H1 (cell line): ENCODE data around the gene VEGFC. TPM values are rescaled to one million over a fixed set of nuclear protein-coding genes. Genes with fewer than 3 reads are reported as not detected.

Experiments used
- CTCF ChIA-PET: fragments of 300-600 bp; sonication (Branson Sonifier 250); formaldehyde crosslinking; loops from one replicate; lab custom pipeline; 2021; ENCODE audit not compliant: partially characterized antibody; lab: Charles Lee
- POLR2A ChIA-PET: fragments of 300-600 bp; sonication (Branson Sonifier 250); formaldehyde crosslinking; loops from one replicate; lab custom pipeline; 2021; ENCODE audit warnings: inconsistent platforms; ENCODE audit not compliant: partially characterized antibody; lab: Charles Lee
- DNase-seq, 2 experiments: peaks; one replicate each; pipeline versions ENCODE4 v3.0.0 to v3.0.0-alpha.2; 2010 to 2022; ENCODE audit warnings: low spot score in 2 of 2, low read depth in 1 of 2, mixed read lengths in 1 of 2
- FAIRE-seq: peaks from 2 replicates; lab custom pipeline; 2011; peaks lifted over from hg19 to GRCh38; lab: Jason Lieb, UNC
- H2AFZ ChIP-seq: 2 replicates; pipeline ENCODE4 v1.8.1; 2012; ENCODE audit warnings: low read length, inconsistent platforms
- H2AK5ac ChIP-seq: 2 replicates; pipeline ENCODE4 v1.6.1; 2013; ENCODE audit warnings: low read depth, low read length
- H2BK120ac ChIP-seq: replicated peaks from 2 replicates; pipeline ENCODE3; 2013; ENCODE audit warnings: low read depth, low read length, inconsistent platforms
- H2BK12ac ChIP-seq: 2 replicates; pipeline ENCODE4 v1.6.1; 2013; ENCODE audit warnings: low read depth, low read length
- H2BK15ac ChIP-seq: 2 replicates; pipeline ENCODE4 v1.6.1; 2013; ENCODE audit warnings: low read length
- H2BK20ac ChIP-seq: 2 replicates; pipeline ENCODE4 v1.6.1; 2013; ENCODE audit warnings: low read length
- H2BK5ac ChIP-seq: 2 replicates; pipeline ENCODE4 v1.6.1; 2013; ENCODE audit warnings: low read depth, low read length
- H3K14ac ChIP-seq: 2 replicates; pipeline ENCODE4 v1.6.1; 2013; ENCODE audit warnings: inconsistent platforms; ENCODE audit not compliant: insufficient read length
- H3K18ac ChIP-seq: 2 replicates; pipeline ENCODE4 v1.6.1; 2013; ENCODE audit warnings: low read length; ENCODE audit errors: extremely low read depth
- H3K23ac ChIP-seq: 2 replicates; pipeline ENCODE4 v1.6.1; 2013; ENCODE audit warnings: inconsistent platforms; ENCODE audit not compliant: insufficient read length
- H3K23me2 ChIP-seq: 2 replicates; pipeline ENCODE4 v1.6.1; 2013; ENCODE audit warnings: low read depth, low read length
- H3K27ac ChIP-seq: 2 replicates; pipeline ENCODE4 v1.6.1; 2011; ENCODE audit warnings: low read depth, low read length, inconsistent platforms
- H3K27me3 ChIP-seq, 4 experiments: replicated peaks in 1 of 4; 1 replicate in 1 of 4; 2 replicates in 3 of 4; pipeline versions ENCODE4 v1.6.1 to v1.8.1; 2011 to 2013; ENCODE audit warnings: low read length in 3 of 4, mild to moderate bottlenecking in 3 of 4, inconsistent platforms in 2 of 4, mixed read lengths in 2 of 4, moderate library complexity in 1 of 4; ENCODE audit not compliant: control insufficient read depth in 3 of 4, insufficient read depth in 3 of 4; ENCODE audit errors: extremely low read depth in 1 of 4
- H3K36me3 ChIP-seq, 4 experiments: 2 replicates each; pipeline versions ENCODE4 v1.6.1 to v1.8.1; 2011 to 2013; ENCODE audit warnings: mild to moderate bottlenecking in 4 of 4, low read length in 3 of 4, moderate library complexity in 2 of 4, control low read depth in 1 of 4, inconsistent platforms in 1 of 4; ENCODE audit not compliant: insufficient read depth in 4 of 4, control insufficient read depth in 2 of 4
- H3K4ac ChIP-seq: replicated peaks from 2 replicates; pipeline ENCODE3; 2013; ENCODE audit warnings: low read length, low read depth, mixed read lengths, inconsistent platforms; ENCODE audit not compliant: insufficient read length
- H3K4me1 ChIP-seq, 4 experiments: replicated peaks in 1 of 4; 1 replicate in 1 of 4; 2 replicates in 3 of 4; pipeline versions ENCODE4 v1.6.1 to v1.8.1; 2011 to 2013; ENCODE audit warnings: low read length in 3 of 4, inconsistent platforms in 2 of 4, mixed read lengths in 1 of 4; ENCODE audit not compliant: insufficient read depth in 4 of 4, control insufficient read depth in 3 of 4
- H3K4me2 ChIP-seq, 2 experiments: 2 replicates each; pipeline versions ENCODE4 v1.6.1 to v1.8.1; 2011 to 2013; ENCODE audit warnings: low read depth in 2 of 2, low read length in 2 of 2, control low read depth in 1 of 2, inconsistent platforms in 1 of 2, mild to moderate bottlenecking in 1 of 2; ENCODE audit not compliant: insufficient read depth in 1 of 2
- H3K4me3 ChIP-seq, 4 experiments: fragments of 200-600, 300-600 bp in 1 of 4; sonication (generic), shearing (Covaris generic), sonication (Bioruptor Twin) in 1 of 4; 2 replicates each; pipeline versions ENCODE4 v1.5.1 to v1.8.1; 2011 to 2016; ENCODE audit warnings: low read length in 4 of 4, low read depth in 3 of 4, control low read depth in 2 of 4, inconsistent platforms in 2 of 4, mild to moderate bottlenecking in 2 of 4, mixed read lengths in 1 of 4, moderate library complexity in 1 of 4; ENCODE audit not compliant: insufficient read depth in 2 of 4; ENCODE audit errors: extremely low read depth in 1 of 4
- H3K56ac ChIP-seq: replicated peaks from 2 replicates; pipeline ENCODE3; 2013; ENCODE audit warnings: low read depth, mild to moderate bottlenecking, mixed read lengths, low read length, inconsistent platforms; ENCODE audit not compliant: insufficient read length
- H3K79me1 ChIP-seq: 2 replicates; pipeline ENCODE4 v1.6.1; 2013; ENCODE audit warnings: low read depth, low read length, control low read depth
- H3K79me2 ChIP-seq, 2 experiments: 2 replicates each; pipeline versions ENCODE4 v1.6.1 to v1.8.1; 2012 to 2013; ENCODE audit warnings: low read length in 2 of 2, mild to moderate bottlenecking in 2 of 2, inconsistent platforms in 1 of 2; ENCODE audit not compliant: insufficient read depth in 2 of 2, control insufficient read depth in 1 of 2
- H3K9ac ChIP-seq, 4 experiments: replicated peaks in 1 of 4; 1 replicate in 1 of 4; 2 replicates in 3 of 4; pipeline versions ENCODE4 v1.6.1 to v1.8.1; 2011 to 2013; ENCODE audit warnings: low read depth in 3 of 4, low read length in 3 of 4, control low read depth in 2 of 4, mild to moderate bottlenecking in 2 of 4, moderate library complexity in 2 of 4, inconsistent platforms in 1 of 4; ENCODE audit errors: extremely low read depth in 1 of 4
- H3K9me3 ChIP-seq, 2 experiments: 2 replicates each; pipeline versions ENCODE4 v1.6.1 to v1.8.1; 2012 to 2013; ENCODE audit warnings: mild to moderate bottlenecking in 2 of 2, moderate library complexity in 2 of 2, control low read depth in 1 of 2, inconsistent platforms in 1 of 2, low read depth in 1 of 2, low read length in 1 of 2, mixed read lengths in 1 of 2; ENCODE audit not compliant: insufficient read depth in 2 of 2
- H4K20me1 ChIP-seq, 2 experiments: replicated peaks in 1 of 2; 2 replicates each; pipeline versions ENCODE3 to v1.8.1; 2011 to 2013; ENCODE audit warnings: inconsistent platforms in 2 of 2, low read length in 2 of 2, mild to moderate bottlenecking in 1 of 2; ENCODE audit not compliant: insufficient read depth in 2 of 2, control insufficient read depth in 1 of 2
- H4K5ac ChIP-seq: 2 replicates; pipeline ENCODE4 v1.6.1; 2013; ENCODE audit warnings: low read length, low read depth, mixed read lengths, inconsistent platforms; ENCODE audit not compliant: insufficient read length
- H4K8ac ChIP-seq: 2 replicates; pipeline ENCODE4 v1.8.0; 2013; ENCODE audit warnings: mild to moderate bottlenecking, moderate library complexity, low read length, inconsistent platforms; ENCODE audit not compliant: insufficient read depth; ENCODE audit errors: extremely low read depth
- H4K91ac ChIP-seq: replicated peaks from 2 replicates; pipeline ENCODE3; 2013; ENCODE audit warnings: low read length, mixed read lengths, inconsistent platforms; ENCODE audit not compliant: insufficient read length
- BACH1 ChIP-seq: IDR thresholded peaks from 2 replicates; pipeline ENCODE4 v1.6.1; 2012; ENCODE audit warnings: low read length, improper control_type of control experiment
- BCL11A ChIP-seq, 2 experiments: IDR thresholded peaks; one replicate each; pipeline ENCODE4 v1.6.1; 2011; ENCODE audit warnings: low read depth in 2 of 2, low read length in 2 of 2, mild to moderate bottlenecking in 2 of 2
- CHD2 ChIP-seq: IDR thresholded peaks from 2 replicates; pipeline ENCODE4 v1.6.1; 2012; ENCODE audit warnings: low read length, improper control_type of control experiment
- POLR2A ChIP-seq, 2 experiments: IDR thresholded peaks; 1 replicate in 1 of 2; 2 replicates in 1 of 2; pipeline ENCODE4 v1.6.1; 2011; ENCODE audit warnings: low read depth in 2 of 2, low read length in 2 of 2, mild to moderate bottlenecking in 2 of 2; ENCODE audit errors: control extremely low read depth in 1 of 2
- POLR2AphosphoS5 ChIP-seq: IDR thresholded peaks from 2 replicates; pipeline ENCODE4 v1.6.1; 2011; ENCODE audit warnings: low read depth, low read length
- RFX5 ChIP-seq: IDR thresholded peaks from 2 replicates; pipeline ENCODE4 v1.6.1; 2011; ENCODE audit warnings: low read depth, low read length, improper control_type of control experiment, borderline replicate concordance
- SIRT6 ChIP-seq: IDR thresholded peaks from one replicate; pipeline ENCODE4 v1.7.1; 2012; ENCODE audit warnings: low read length, inconsistent platforms
- SP1 ChIP-seq: IDR thresholded peaks from 2 replicates; pipeline ENCODE4 v1.6.1; 2011; ENCODE audit warnings: low read depth, low read length
- SP4 ChIP-seq: IDR thresholded peaks from 2 replicates; pipeline ENCODE4 v1.6.1; 2012; ENCODE audit warnings: low read length, inconsistent platforms
- TEAD4 ChIP-seq: IDR thresholded peaks from 2 replicates; pipeline ENCODE4 v1.6.1; 2012; ENCODE audit warnings: low read depth, low read length, inconsistent platforms, mixed read lengths
- ZNF274 ChIP-seq: IDR thresholded peaks from 2 replicates; pipeline ENCODE4 v1.7.0; 2012; ENCODE audit warnings: low read length, borderline replicate concordance; ENCODE audit errors: extremely low read depth
- WGBS, 2 experiments: shearing (Covaris generic) in 1 of 2; methylation state at CpG; one replicate each; pipeline versions ENCODE4 v1.1.6 to v1.1.7; 2013 to 2015; ENCODE audit warnings: low lambda C conversion rate in 2 of 2, mixed read lengths in 2 of 2, inconsistent platforms in 1 of 2, low coverage in 1 of 2, missing lambda C conversion rate in 1 of 2; ENCODE audit not compliant: insufficient replicate concordance in 2 of 2, insufficient coverage in 1 of 2, insufficient read length in 1 of 2; ENCODE audit errors: extremely low coverage in 1 of 2, missing lambda C conversion rate in 1 of 2; 5-methylcytosine and 5-hydroxymethylcytosine counted together
- polyA plus RNA-seq, 7 experiments: library from polyadenylated mRNA; depleted of rRNA in 3 of 7; stranded (reverse) in 5 of 7; unstranded in 2 of 7; fragments of >200 nt in 5 of 7; fragments of 200-250 nt in 2 of 7; gene quantifications; 1 replicate in 5 of 7; 2 replicates in 1 of 7; 4 replicates in 1 of 7; pipeline versions ENCODE4 v1.2.1 to v1.2.3, GENCODE V29; 2011 to 2013; ENCODE audit warnings: missing spikeins in 2 of 7, mixed read lengths in 2 of 7
- total RNA-seq: library from RNA; stranded (reverse); fragmentation: NEBNext Ultra II Directional; extraction: Animal tissue kit (Norgen Biotek cat#: 25700); gene quantifications from 2 replicates; pipeline ENCODE4 v1.2.1, GENCODE V29; 2021
- TF ChIP-seq, protein P1 (sequence below): IDR thresholded peaks from 2 replicates; pipeline ENCODE4 v1.6.1; 2011; ENCODE audit warnings: low read length, improper control_type of control experiment
- TF ChIP-seq, protein P2 (sequence below), 3 experiments: IDR thresholded peaks; 1 replicate in 2 of 3; 2 replicates in 1 of 3; pipeline versions ENCODE4 v1.5.1 to v1.6.1; 2011; ENCODE audit warnings: low read length in 3 of 3, mild to moderate bottlenecking in 3 of 3, inconsistent platforms in 2 of 3, low read depth in 1 of 3, moderate library complexity in 1 of 3; ENCODE audit not compliant: insufficient read depth in 1 of 3; ENCODE audit errors: control extremely low read depth in 1 of 3

VEGFC gene
- total and polyA plus RNA-seq, 2 of the 8 experiments (the other 6 are each of a cell fraction or from before 2014, with no cell fraction given) = 0.53 to 1.4 TPM

DNA sequence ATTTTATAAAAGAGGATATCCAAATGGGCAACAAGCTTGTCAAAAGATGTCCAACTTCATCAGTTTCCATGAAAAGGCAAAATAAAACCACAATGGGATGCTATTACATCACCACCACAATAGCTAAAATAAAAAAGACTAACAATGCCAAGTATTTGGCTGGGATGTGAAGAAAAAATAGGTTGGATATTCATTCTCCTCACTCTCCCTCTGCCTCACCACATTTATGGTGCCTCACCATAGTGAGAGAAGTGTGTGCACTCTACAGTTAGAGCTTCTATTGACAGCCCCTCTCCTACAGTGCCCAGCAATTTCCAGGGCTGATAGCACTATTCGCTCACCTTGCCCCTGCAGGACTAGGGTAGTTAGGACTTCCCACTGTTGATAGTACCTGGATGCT is 25.5 kb downstream of the VEGFC start:
- POLR2A ChIA-PET = no interaction called here
- CTCF ChIA-PET = interaction anchor here (0.6 to 1.3 kb wide), 3 partner anchors 15 to 900 kb away, joined by 3 read pairs; no protein-coding TSS in a partner anchor
- TF ChIP-seq, protein P1, sequence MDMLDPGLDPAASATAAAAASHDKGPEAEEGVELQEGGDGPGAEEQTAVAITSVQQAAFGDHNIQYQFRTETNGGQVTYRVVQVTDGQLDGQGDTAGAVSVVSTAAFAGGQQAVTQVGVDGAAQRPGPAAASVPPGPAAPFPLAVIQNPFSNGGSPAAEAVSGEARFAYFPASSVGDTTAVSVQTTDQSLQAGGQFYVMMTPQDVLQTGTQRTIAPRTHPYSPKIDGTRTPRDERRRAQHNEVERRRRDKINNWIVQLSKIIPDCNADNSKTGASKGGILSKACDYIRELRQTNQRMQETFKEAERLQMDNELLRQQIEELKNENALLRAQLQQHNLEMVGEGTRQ = no peak
- no peak for TF ChIP-seq SP1
- TF ChIP-seq BACH1 = no peak
- no peak for TF ChIP-seq POLR2AphosphoS5
- TF ChIP-seq ZNF274 = no peak
- TF ChIP-seq RFX5 = no peak
- no peak for TF ChIP-seq SP4
- TF ChIP-seq SIRT6 = no peak
- TF ChIP-seq, protein P2, sequence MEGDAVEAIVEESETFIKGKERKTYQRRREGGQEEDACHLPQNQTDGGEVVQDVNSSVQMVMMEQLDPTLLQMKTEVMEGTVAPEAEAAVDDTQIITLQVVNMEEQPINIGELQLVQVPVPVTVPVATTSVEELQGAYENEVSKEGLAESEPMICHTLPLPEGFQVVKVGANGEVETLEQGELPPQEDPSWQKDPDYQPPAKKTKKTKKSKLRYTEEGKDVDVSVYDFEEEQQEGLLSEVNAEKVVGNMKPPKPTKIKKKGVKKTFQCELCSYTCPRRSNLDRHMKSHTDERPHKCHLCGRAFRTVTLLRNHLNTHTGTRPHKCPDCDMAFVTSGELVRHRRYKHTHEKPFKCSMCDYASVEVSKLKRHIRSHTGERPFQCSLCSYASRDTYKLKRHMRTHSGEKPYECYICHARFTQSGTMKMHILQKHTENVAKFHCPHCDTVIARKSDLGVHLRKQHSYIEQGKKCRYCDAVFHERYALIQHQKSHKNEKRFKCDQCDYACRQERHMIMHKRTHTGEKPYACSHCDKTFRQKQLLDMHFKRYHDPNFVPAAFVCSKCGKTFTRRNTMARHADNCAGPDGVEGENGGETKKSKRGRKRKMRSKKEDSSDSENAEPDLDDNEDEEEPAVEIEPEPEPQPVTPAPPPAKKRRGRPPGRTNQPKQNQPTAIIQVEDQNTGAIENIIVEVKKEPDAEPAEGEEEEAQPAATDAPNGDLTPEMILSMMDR (IDR thresholded peaks at IDR 0.05; ENCODE audit: control extremely low read depth in 1 of 3, insufficient read depth in 1 of 3, low read depth in 1 of 3, low read length in 3 of 3) = no peak
- no peak for TF ChIP-seq TEAD4
- no peak for TF ChIP-seq POLR2A (IDR thresholded peaks at IDR 0.05; ENCODE audit: control extremely low read depth in 1 of 2, low read depth in 2 of 2, low read length in 2 of 2)
- no peak for TF ChIP-seq BCL11A (IDR thresholded peaks at IDR 0.05; ENCODE audit: low read depth in 2 of 2, low read length in 2 of 2)
- no peak for TF ChIP-seq CHD2

More for the DNA sequence above, 25.5 kb downstream of the VEGFC start:
- Histone ChIP-seq H2BK15ac (0 out of 2 replicates have a peak overlapping the region, but pooled peaks have one; percentile 29), H2BK20ac (no peak overlapping the region), H3K4me3 (no peak overlapping the region), H3K4me2 (no peak overlapping the region), H3K79me2 (no peaks in the 10 kb centered on the region), H4K8ac (no peak overlapping the region), H3K23me2 (no peaks in the 10 kb centered on the region), H3K18ac (no peak overlapping the region), H3K36me3 (no peaks in the 10 kb centered on the region), H3K14ac (no peak overlapping the region), H4K20me1 (no peaks in the 10 kb centered on the region), H3K27ac (no peak overlapping the region), H2AK5ac (no peak overlapping the region), H2AFZ (no peak overlapping the region), H3K4me1 (no peaks in the 10 kb centered on the region), H4K5ac (no peak overlapping the region), H2BK12ac (no peak overlapping the region), H4K91ac (no peak overlapping the region), H3K9ac (no peak overlapping the region), H3K4ac (no peak overlapping the region), H3K9me3 (no peaks in the 10 kb centered on the region), H3K56ac (no peak overlapping the region), H3K27me3 (no peaks in the 10 kb centered on the region), H2BK5ac (no peak overlapping the region), H3K23ac (no peak overlapping the region), H3K79me1 (no peaks in the 10 kb centered on the region), H2BK120ac (no peak overlapping the region)
- DNase-seq = no peak
- FAIRE-seq = no peak
- WGBS, 2 experiments = 93% methylated on average over 1 of the region's 1 CpG; no CpG with 5 or more reads in 1 of the 2 experiments
